HAP-1 (cell line): ENCODE measurements around the gene INTS15.
A peak's percentile ranks its signal among the peaks of the same experiment; 100 is the strongest.

Source experiments
- DNase-seq, 2 experiments: peaks; one replicate each; pipeline ENCODE4 v3.0.0-alpha.2; 2016 to 2020; ENCODE audit warnings: low spot score in 2 of 2
- H3K27me3 ChIP-seq: fragments of 250-450 bp; sonication (Bioruptor Pico); 2 replicates; pipeline ENCODE4 v1.5.1; 2020; ENCODE audit warnings: low read depth, mild to moderate bottlenecking, moderate library complexity
- H3K36me3 ChIP-seq: fragments of 250-450 bp; sonication (Bioruptor Pico); replicated peaks from 2 replicates; pipeline ENCODE4 v1.5.1; 2020; ENCODE audit warnings: mild to moderate bottlenecking
- H3K4me1 ChIP-seq: fragments of 250-450 bp; sonication (Bioruptor Pico); 2 replicates; pipeline ENCODE4 v1.5.1; 2020; ENCODE audit warnings: mild to moderate bottlenecking
- H3K4me3 ChIP-seq: fragments of 250-450 bp; sonication (Bioruptor Pico); 2 replicates; pipeline ENCODE4 v1.5.1; 2020; ENCODE audit warnings: mild to moderate bottlenecking, moderate library complexity
- H3K9me3 ChIP-seq: fragments of 250-450 bp; sonication (Bioruptor Pico); 2 replicates; pipeline ENCODE4 v1.5.1; 2020; ENCODE audit warnings: mild to moderate bottlenecking, moderate library complexity
- in situ Hi-C: fragments of 300-500 bp; cut with MboI; formaldehyde crosslinking; loops from 3 replicates; pipeline ENCODE4 v1.14.3; 2020; ENCODE audit warnings: low sequenced_read_pairs, inconsistent platforms, mixed read lengths

INTS15 gene

DNA sequence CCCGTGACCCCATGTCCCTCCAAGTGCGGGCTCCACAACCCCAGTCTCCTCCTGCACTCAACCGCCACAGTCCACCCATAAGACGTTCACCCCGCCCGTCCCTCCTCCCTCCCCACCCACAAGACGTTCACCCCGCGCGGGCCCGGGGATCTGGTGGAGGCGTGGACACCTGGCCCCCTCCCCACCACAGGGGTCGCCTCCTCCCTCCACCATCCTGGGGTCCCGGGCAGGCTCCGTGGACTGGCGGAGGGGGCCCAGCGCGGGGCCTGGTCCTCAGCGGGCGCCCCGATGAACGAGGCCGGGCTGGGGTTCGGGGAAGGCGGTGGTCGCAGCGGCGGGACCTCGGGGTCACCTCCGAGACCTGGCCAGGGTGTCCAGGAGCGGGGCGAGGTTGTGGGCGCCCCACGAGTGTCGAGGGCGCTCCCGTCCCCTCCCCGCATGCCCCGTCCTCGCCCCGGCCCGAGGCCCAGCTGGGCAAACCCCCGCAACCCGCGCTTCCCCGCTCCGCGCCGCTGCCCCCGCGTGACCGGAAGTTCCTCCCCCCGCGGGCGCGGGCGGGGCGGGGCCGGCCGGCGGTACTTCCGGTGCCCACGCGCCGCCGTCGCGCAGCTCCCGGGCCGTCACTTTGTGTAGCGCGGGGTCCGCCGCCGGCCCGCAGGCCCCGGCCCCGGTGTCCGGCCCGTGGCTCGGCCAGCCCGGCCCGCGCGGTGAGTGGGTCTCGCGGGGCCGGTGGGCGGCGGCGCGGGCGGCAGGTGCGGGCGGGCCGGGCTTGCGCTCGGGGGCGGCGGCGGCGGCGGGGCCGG, 47.1 kb downstream of the INTS15 start, which contains the start of gene ZNF316:
TSS of gene ZNF316 (plus strand) at position 578 of the 803 bp plus-strand sequence. CDS start 5,092 bp downstream, outside the sequence.
- DNase-seq, result peak in 1 of 2 experiments; percentile 59
- Histone ChIP-seq H3K27me3 (no peaks in the 10 kb centered on the region), H3K4me3 (peak within 1 kb of the TSS; percentile 52), H3K9me3 (no peaks in the 10 kb centered on the region), H3K4me1 (no peaks in the 10 kb centered on the region; the same call in 1 of the 2 replicates), H3K36me3 (peaks cover 15% of the 10 kb centered on the region)
- in situ Hi-C loops, result no loop called here

DNA sequence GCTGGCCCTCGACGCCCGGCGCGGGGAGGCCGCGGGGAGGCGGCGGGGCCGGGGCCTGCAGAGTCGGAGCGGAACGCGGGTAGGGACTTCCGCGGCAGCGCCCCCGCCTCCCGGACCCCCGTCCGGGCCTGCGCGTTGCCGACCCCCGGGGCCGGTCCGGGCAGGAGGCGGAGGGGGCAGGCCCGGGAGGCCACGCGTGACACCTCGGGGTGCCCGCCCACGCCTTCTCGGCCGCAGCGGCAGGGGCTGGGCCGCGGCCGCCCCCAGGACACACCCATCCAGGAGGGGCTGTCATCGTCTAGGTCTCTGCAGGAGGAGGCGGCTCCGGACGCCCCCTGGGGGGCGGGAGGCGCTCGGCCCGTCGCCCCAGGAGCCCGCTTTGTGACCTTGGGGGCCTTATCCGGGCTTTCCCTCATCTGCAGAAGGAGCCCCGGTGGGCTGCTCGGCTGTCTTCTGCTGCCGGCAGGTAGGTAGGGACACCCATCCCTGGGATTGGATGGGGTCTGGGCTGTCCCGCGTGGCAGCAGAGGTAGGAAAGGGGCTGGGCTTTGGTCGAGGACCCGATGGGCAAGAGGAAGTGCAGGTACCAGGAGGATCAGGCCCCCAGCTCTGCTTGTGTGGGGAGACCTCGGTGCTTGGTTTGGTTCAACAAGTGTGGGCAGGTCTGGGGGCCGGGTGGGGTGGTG, 47.9 kb downstream of the INTS15 start:
- H3K36me3 ChIP-seq, result peaks cover 22% of the 10 kb centered on the region
- peak overlapping the region; percentile 49 for H3K4me3 ChIP-seq
- DNase-seq, result peak; percentile 15 to 69
- H3K4me1 ChIP-seq, result no peaks in the 10 kb centered on the region; the same call in 1 of the 2 replicates
- no peaks in the 10 kb centered on the region for H3K27me3 ChIP-seq
- H3K9me3 ChIP-seq, result no peaks in the 10 kb centered on the region
- in situ Hi-C loops, result no loop called here

DNA sequence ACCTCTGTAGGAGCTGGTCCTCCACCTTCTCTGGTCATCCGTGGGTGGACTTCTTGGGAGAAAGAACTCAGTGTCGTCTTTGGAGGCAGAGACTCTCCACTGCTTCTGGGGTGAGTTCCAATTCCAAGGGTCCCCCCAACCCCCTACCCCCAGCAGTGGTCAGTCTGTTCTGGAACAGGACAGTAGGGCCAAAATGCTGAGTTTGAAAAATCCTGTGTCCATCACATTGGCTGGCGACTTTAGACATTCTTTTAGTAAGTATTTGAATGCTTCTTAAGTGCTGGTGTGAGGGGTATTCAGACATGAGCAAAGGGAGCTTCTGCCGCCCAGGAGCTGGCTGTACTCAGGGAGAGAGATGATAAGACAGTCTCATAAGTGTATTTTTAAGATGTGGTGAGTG, 49.2 kb downstream of the INTS15 start:
- Histone ChIP-seq H3K4me1 (no peaks in the 10 kb centered on the region; the same call in 1 of the 2 replicates), H3K9me3 (no peaks in the 10 kb centered on the region), H3K36me3 (peaks cover 36% of the 10 kb centered on the region), H3K4me3 (no peak overlapping the region; the same call in 1 of the 2 replicates), H3K27me3 (no peaks in the 10 kb centered on the region)
- in situ Hi-C loops, result no loop called here
- DNase-seq, result no peak

DNA sequence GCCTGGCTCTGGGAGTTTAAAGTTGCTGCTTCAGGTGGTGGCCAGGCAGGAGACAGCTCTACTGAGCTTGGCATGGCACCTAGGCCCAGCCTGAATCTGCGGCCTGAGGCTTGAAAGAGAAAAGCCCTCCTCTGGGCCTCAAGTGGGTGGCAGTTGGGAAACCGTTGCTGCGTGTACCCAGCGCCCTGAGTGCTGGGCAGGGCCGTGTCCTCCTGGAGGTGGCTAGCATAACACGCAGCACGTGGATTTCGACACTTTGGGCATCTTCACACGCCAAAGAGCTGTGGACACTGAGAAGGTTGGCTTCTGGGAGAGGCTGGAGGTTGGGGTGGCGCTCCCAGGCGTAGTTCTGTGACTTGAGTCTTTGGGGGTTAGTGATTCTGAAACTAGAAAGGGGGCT, 49.8 kb downstream of the INTS15 start:
- H3K4me3 ChIP-seq, result no peak overlapping the region
- in situ Hi-C loops, result no loop called here
- peaks cover 39% of the 10 kb centered on the region for H3K36me3 ChIP-seq
- no peaks in the 10 kb centered on the region; the same call in 1 of the 2 replicates for H3K4me1 ChIP-seq
- H3K27me3 ChIP-seq, result no peaks in the 10 kb centered on the region
- H3K9me3 ChIP-seq, result no peaks in the 10 kb centered on the region
- DNase-seq, result no peak

DNA sequence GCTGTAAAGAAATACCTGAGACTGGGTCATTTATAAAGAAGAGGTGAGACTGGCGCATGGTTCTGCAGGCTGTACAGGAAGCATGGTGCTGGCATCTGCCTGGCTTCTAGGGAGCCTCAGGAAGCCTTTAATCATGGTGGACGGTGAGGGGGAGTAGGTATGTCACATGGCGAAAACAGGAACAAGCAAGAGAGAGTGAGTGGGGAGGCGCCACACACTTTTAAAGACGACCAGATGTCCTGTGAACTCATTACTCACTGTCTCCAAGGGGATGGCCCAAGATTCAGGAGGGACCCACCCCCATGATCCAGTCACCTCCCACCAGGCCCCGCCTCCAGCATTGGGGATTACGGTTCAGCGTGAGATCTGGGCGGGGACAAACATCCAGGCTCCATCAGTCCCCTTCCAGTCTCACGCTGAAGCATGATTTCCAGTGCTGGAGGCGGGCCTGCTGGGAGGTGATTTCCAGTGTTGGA, 50.5 kb downstream of the INTS15 start:
- peak; percentile 19 to 81 for DNase-seq
- no peaks in the 10 kb centered on the region for H3K9me3 ChIP-seq
- no peaks in the 10 kb centered on the region for H3K27me3 ChIP-seq
- no peaks in the 10 kb centered on the region; the same call in 1 of the 2 replicates for H3K4me1 ChIP-seq
- H3K4me3 ChIP-seq, result no peak overlapping the region
- in situ Hi-C loops, result no loop called here
- H3K36me3 ChIP-seq, result peaks cover 45% of the 10 kb centered on the region

DNA sequence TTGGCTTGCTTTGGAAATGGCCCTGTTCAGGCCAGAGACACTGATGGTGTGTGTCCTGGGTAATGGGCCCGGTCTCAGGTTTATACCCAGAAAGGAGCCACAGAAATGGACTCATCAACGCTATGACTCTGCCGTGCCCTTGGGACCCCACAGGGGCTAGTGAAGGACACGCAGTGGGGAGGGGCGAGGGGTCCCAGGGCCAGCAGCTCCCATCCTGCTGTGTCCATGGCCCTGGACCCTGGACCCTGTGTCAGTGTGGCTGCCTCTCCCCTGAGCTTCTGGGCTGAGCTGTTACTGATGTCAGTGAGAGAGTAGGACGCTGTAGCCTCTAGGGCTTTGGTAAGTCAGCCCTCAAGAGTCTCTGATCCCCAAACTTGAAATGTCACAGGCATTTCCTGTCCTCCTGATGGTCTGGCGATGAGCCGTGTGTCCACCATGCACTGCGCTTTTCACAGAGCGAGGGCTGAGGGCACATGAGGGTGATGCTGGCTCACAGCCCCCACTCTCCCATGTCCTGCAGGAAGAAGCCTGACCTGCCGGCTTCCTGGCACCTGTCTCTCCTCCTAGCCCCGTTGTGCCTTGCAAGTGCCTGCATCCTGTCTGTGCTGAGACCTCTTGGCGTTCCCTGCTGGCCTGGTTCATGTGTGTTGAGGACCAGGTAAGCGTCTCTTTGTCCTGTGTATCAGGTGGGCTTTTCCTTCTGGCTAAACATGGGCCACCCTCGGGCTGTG, 51.6 kb downstream of the INTS15 start:
- Histone ChIP-seq H3K36me3 (peaks cover 45% of the 10 kb centered on the region), H3K27me3 (no peaks in the 10 kb centered on the region), H3K9me3 (no peaks in the 10 kb centered on the region), H3K4me1 (no peaks in the 10 kb centered on the region; the same call in 1 of the 2 replicates), H3K4me3 (no peak overlapping the region)
- in situ Hi-C loops, result no loop called here
- DNase-seq, result no peak

DNA sequence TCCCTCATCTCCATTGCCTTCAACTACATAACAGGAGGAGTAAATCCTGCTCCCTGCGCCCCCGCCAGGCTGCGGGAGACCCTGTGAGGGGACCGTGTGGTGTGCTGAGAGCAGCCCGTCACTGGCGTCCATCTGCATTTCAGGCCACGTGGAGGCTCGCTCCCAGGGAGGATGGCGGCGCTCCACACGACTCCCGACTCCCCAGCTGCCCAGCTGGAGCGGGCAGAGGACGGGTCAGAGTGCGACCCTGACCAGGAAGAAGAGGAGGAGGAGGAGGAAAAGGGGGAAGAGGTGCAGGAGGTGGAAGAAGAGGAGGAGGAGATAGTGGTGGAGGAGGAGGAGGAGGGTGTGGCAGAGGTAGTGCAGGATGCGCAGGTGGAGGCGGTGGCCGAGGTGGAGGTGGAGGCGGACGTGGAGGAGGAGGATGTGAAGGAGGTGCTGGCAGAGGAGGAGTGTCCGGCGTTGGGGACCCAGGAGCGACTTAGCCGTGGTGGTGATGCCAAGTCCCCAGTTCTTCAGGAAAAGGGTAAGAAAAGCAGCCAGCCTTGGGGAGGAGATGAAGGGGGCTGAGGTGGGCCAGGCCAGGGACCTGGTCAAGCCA, 52.5 kb downstream of the INTS15 start:
- no peaks in the 10 kb centered on the region for H3K9me3 ChIP-seq
- no peaks in the 10 kb centered on the region for H3K27me3 ChIP-seq
- no peaks in the 10 kb centered on the region; the same call in 1 of the 2 replicates for H3K4me1 ChIP-seq
- in situ Hi-C loops, result no loop called here
- no peak overlapping the region for H3K4me3 ChIP-seq
- peaks cover 45% of the 10 kb centered on the region for H3K36me3 ChIP-seq
- DNase-seq, result no peak

DNA sequence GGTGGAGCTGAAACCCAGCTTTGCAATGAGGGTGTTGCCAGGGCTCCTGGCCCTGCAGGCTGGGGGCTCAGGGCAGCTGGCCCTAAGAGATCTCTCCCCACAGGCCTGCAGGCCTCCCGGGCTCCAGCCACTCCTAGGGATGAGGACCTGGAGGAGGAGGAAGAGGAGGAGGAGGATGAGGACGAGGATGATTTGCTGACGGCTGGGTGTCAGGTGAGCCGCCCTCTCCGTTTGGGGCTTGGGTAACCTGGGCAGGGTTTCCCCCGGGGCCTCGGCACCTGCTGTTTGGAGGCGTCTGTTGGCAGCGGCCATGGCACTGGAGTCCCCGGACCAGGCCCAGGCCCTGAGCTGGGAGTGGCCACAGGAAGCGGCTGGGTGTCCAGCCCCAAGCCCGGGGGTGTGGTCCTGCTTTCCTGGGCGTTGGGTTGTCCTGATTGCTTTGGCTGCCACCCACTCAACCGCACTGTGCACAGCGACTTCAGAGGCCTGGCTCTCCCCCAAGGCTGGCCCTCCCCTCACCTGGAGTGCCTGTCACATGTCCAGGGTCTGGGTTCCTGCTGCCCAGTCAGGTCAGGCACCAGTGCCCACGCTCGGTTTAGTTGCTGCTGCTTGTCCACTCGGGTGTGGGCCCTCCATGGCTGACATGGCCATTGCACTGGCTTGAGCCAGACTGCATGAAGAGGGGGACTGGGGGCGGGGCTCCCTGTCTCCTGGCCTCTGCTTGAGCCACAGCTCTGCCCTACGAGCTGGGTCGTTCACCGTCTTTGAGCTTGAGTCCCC, 53.2 kb downstream of the INTS15 start:
- no peaks in the 10 kb centered on the region for H3K27me3 ChIP-seq
- H3K4me1 ChIP-seq, result no peaks in the 10 kb centered on the region; the same call in 1 of the 2 replicates
- no peak overlapping the region for H3K4me3 ChIP-seq
- H3K9me3 ChIP-seq, result no peaks in the 10 kb centered on the region
- DNase-seq, result no peak
- peaks cover 48% of the 10 kb centered on the region for H3K36me3 ChIP-seq
- in situ Hi-C loops, result no loop called here

DNA sequence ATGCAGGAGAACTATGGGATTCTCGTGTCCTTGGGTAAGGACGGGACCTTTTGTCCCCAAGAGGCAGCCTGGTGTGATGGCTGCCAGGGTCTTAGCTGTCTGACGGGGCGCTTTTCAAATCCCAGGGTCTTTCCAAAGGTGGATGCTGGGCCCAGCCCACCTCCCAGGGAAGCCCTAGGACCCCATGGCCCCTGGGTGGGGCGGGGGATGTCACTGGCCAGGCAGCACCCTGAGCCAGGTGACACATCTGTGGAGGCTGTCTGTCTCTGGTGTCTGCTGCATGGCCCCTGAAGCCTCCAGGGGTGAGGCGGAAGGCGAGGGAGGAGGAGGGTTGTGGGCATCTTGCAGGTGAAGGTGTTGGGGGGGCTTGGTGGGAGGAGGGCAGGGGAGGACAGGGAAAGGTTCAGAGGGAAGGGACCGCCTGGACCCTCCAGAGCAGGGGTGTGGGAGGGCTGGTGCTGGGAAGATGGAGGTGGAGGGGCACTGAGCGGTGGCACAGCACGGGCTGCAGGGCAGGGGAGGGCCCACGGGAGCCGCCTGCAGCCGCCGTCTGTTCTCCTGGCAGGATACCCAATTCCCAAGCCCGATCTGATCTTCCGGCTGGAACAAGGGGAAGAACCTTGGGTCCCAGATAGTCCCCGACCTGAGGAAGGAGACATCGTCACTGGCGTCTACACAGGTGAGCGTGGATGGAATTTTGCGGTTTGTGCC, 54.2 kb downstream of the INTS15 start:
- no peak for DNase-seq

DNA sequence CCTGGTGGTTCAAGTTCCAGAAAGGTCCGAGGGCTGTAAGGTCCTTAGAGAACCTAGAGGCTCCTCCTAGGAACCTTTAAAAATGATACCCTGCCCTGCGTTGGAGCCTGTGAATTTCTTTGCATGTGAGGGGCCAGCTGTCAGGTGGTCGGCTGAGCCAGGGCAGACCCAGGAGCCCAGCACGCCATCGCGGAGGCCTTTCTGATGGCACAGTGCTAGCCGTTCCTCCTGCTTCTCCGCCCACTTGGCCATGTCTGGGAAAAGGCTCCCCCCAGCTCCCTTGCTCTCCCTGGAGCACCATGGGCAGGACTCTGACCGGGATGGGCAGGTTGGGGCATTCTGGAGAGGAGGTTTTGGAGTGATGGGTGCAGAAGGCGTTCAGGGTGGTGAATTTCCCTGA, 54.9 kb downstream of the INTS15 start:
- peaks cover 51% of the 10 kb centered on the region for H3K36me3 ChIP-seq
- no peaks in the 10 kb centered on the region for H3K4me1 ChIP-seq
- in situ Hi-C loops, result no loop called here
- no peak overlapping the region for H3K4me3 ChIP-seq
- H3K27me3 ChIP-seq, result no peaks in the 10 kb centered on the region
- no peak for DNase-seq
- H3K9me3 ChIP-seq, result no peaks in the 10 kb centered on the region

More for the DNA sequence above, 54.2 kb downstream of the INTS15 start:
- H3K4me1 ChIP-seq, result no peaks in the 10 kb centered on the region
- in situ Hi-C loops, result no loop called here
- H3K36me3 ChIP-seq, result peaks cover 48% of the 10 kb centered on the region
- H3K9me3 ChIP-seq, result no peaks in the 10 kb centered on the region
- H3K27me3 ChIP-seq, result no peaks in the 10 kb centered on the region
- H3K4me3 ChIP-seq, result no peak overlapping the region

DNA sequence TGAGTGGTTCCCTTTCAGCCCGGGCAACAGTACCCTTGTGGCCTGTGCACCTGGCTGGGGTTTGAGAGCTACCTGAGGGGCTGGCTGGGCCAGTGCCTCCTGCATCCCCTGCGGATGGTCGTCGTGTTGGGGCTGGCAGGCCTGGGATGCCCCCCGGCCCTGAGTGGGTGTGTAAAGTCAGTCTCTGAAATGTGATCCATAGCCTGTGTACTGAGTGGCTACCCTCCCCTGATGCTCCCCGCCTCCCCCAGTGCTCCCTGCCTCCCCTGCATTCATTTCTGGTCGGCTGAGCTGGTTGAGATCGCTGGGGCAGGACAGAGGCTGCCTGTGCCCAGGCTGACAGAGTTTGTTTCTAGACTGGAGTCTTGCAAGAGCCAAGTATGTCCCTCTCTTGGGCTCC, 56.6 kb downstream of the INTS15 start:
- H3K27me3 ChIP-seq, result no peaks in the 10 kb centered on the region
- H3K9me3 ChIP-seq, result no peaks in the 10 kb centered on the region; the same call in 1 of the 2 replicates
- in situ Hi-C loops, result no loop called here
- H3K4me3 ChIP-seq, result no peak overlapping the region
- H3K36me3 ChIP-seq, result peaks cover 52% of the 10 kb centered on the region
- H3K4me1 ChIP-seq, result no peaks in the 10 kb centered on the region
- DNase-seq, result no peak

DNA sequence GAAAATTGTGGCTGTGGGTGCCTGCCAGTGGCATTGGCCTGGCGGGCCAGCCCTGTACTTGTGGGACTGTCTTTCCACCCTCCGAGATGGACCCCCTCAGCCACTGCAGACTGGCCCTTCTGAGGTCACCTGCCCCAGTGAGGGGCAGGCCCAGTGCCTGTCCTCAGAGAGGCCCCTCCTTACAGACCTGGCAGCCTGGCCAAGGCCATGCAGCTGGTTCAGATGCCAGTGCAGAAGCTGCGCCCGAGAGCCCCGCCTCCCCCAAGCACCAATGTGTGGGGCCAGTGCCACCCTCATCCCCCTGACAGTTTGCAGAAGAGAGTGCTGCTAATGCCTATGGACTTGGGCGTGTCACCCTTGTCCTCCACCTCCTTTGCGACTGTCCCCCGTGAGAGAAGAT, 57.3 kb downstream of the INTS15 start:
- Histone ChIP-seq H3K27me3 (no peaks in the 10 kb centered on the region), H3K36me3 (peaks cover 52% of the 10 kb centered on the region), H3K4me1 (no peaks in the 10 kb centered on the region), H3K4me3 (no peak overlapping the region), H3K9me3 (no peaks in the 10 kb centered on the region; the same call in 1 of the 2 replicates)
- no peak for DNase-seq
- in situ Hi-C loops, result no loop called here
